H7 (cell line): ENCODE results near the gene PLD2. TPM values are rescaled to one million over a fixed set of nuclear protein-coding genes. Genes with fewer than 3 reads are reported as not detected.
"Not testable (repeated sequence)": the region's sequence is repeated elsewhere in the genome, so short reads cannot be mapped to it uniquely, and the experiment has no call there.

Source experiments
- DNase-seq: peaks from one replicate; pipeline ENCODE4 v3.0.0; 2012
- H3K27me3 ChIP-seq: 2 replicates; pipeline ENCODE4 v1.6.0; 2011; ENCODE audit warnings: mild to moderate bottlenecking, low read length; ENCODE audit not compliant: control insufficient read depth, insufficient read depth
- H3K36me3 ChIP-seq: replicated peaks from 2 replicates; pipeline ENCODE4 v1.5.1; 2011; ENCODE audit warnings: low read length; ENCODE audit not compliant: control insufficient read depth, insufficient read depth
- H3K4me3 ChIP-seq: 2 replicates; pipeline ENCODE4 v1.5.1; 2011; ENCODE audit warnings: low read depth, mild to moderate bottlenecking, control low read depth, low read length, moderate library complexity; ENCODE audit not compliant: insufficient read depth
- total RNA-seq: library from RNA; depleted of rRNA; stranded (reverse); fragments of >200 nt; shearing (Covaris generic); gene quantifications from 2 replicates; pipeline ENCODE4 v1.2.3, GENCODE V29; 2014; rRNA removed

Gene PLD2
- total RNA-seq, 1 experiment from 2014 or later, result 36.5 TPM

GRCh38 chr17:4863321-4863720, 56.4 kb downstream of the PLD2 start:
- H3K4me3 ChIP-seq, result no peak overlapping the region
- no peaks in the 10 kb centered on the region; the same call in 1 of the 2 replicates for H3K36me3 ChIP-seq
- no peak for DNase-seq
- H3K27me3 ChIP-seq, result no peaks in the 10 kb centered on the region

GRCh38 chr17:4867535-4867934, 60.6 kb downstream of the PLD2 start:
- DNase-seq, H3K36me3 ChIP-seq, H3K27me3 ChIP-seq, H3K4me3 ChIP-seq: not testable (repeated sequence)

- H3K36me3 ChIP-seq, DNase-seq, H3K4me3 ChIP-seq, H3K27me3 ChIP-seq: not testable (repeated sequence)
Observed at GRCh38 chr17:4869058-4869998, 62.4 kb downstream of the PLD2 start.

GRCh38 chr17:4870855-4871254, 63.9 kb downstream of the PLD2 start:
- H3K4me3 ChIP-seq, result no peak overlapping the region
- H3K36me3 ChIP-seq, result no peaks in the 10 kb centered on the region
- no peak for DNase-seq
- H3K27me3 ChIP-seq, result no peaks in the 10 kb centered on the region

- DNase-seq, result peak; percentile 61
- H3K4me3 ChIP-seq, result no peak overlapping the region
- H3K27me3 ChIP-seq, result no peaks in the 10 kb centered on the region
- no peaks in the 10 kb centered on the region for H3K36me3 ChIP-seq
Observed at GRCh38 chr17:4872786-4873185, 65.8 kb downstream of the PLD2 start.

Other genes with a start within 250 kb of the PLD2 start
- not detected in 2 replicates for gene GGT6, start 246.6 kb upstream of the PLD2 start, total RNA-seq
- gene SMTNL2, start 222.6 kb upstream of the PLD2 start, total RNA-seq, result 1.4 and 1.9 TPM in 2 replicates
- 0.10 and 0.11 TPM in 2 replicates for gene ALOX15, start 165.5 kb upstream of the PLD2 start, total RNA-seq
- gene PELP1, start 103.0 kb upstream of the PLD2 start, total RNA-seq, result 73.8 and 77.2 TPM in 2 replicates
- 28.5 and 40.2 TPM in 2 replicates for gene ARRB2, start 96.5 kb upstream of the PLD2 start, total RNA-seq
- gene MED11, start 75.7 kb upstream of the PLD2 start, total RNA-seq, result 24.8 and 27.9 TPM in 2 replicates
- 0.17 TPM in 1 of 2 replicates, not detected in the other for gene ZMYND15, start 67.3 kb upstream of the PLD2 start, total RNA-seq
- gene CXCL16, start 67.2 kb upstream of the PLD2 start, total RNA-seq, result 0.42 and 2.0 TPM in 2 replicates
- not detected in 2 replicates for gene TM4SF5, start 35.3 kb upstream of the PLD2 start, total RNA-seq
- not detected in 2 replicates for gene VMO1, start 20.8 kb upstream of the PLD2 start, total RNA-seq
- gene GLTPD2, start 18.2 kb upstream of the PLD2 start, total RNA-seq, result not detected in 2 replicates
- gene PSMB6, start 11.0 kb upstream of the PLD2 start, total RNA-seq, result 348 and 395 TPM in 2 replicates
- 42.4 and 58.2 TPM in 2 replicates for gene MINK1, start 26.2 kb downstream of the PLD2 start, total RNA-seq
- gene C17orf107, start 92.4 kb downstream of the PLD2 start, total RNA-seq, result 7.6 and 7.8 TPM in 2 replicates
- 0.67 and 0.69 TPM in 2 replicates for gene CHRNE, start 95.9 kb downstream of the PLD2 start, total RNA-seq
- not detected in 2 replicates for gene GP1BA, start 125.1 kb downstream of the PLD2 start, total RNA-seq
- gene SLC25A11, start 132.9 kb downstream of the PLD2 start, total RNA-seq, result 143 and 169 TPM in 2 replicates
- 67.0 and 87.6 TPM in 2 replicates for gene RNF167, start 133.1 kb downstream of the PLD2 start, total RNA-seq
- 1,296 and 1,480 TPM in 2 replicates for gene PFN1, start 141.4 kb downstream of the PLD2 start, total RNA-seq
- gene ENO3, start 144.0 kb downstream of the PLD2 start, total RNA-seq, result 24.2 and 25.7 TPM in 2 replicates
- 103 and 105 TPM in 2 replicates for gene SPAG7, start 160.7 kb downstream of the PLD2 start, total RNA-seq
- 1.6 and 3.8 TPM in 2 replicates for gene CAMTA2, start 180.5 kb downstream of the PLD2 start, total RNA-seq
- gene INCA1, start 190.4 kb downstream of the PLD2 start, total RNA-seq, result 0.42 and 0.63 TPM in 2 replicates
- gene KIF1C, start 190.8 kb downstream of the PLD2 start, total RNA-seq, result 46.2 and 48.8 TPM in 2 replicates
- gene SLC52A1, start 228.3 kb downstream of the PLD2 start, total RNA-seq, result 0.10 TPM in 1 of 2 replicates, not detected in the other